Breast epithelium (tissue), 3 donors: ENCODE results near the gene ALPK3.

Source experiments
- CTCF ChIP-seq, 3 donors: fragments of 450-650 bp; IDR thresholded peaks; one replicate each; pipeline ENCODE4 v1.5.1; 2016 to 2017; ENCODE audit warnings: antibody characterized with exemption in 3 of 3, mild to moderate bottlenecking in 3 of 3, moderate library complexity in 3 of 3
- POLR2AphosphoS5 ChIP-seq, 3 donors: sonication (generic); formaldehyde crosslinking; IDR thresholded peaks; one replicate each; pipeline ENCODE4 v1.6.1; 2017; ENCODE audit warnings: antibody characterized with exemption in 3 of 3

- TF ChIP-seq CTCF (IDR thresholded peaks at IDR 0.05) (no peak), POLR2AphosphoS5 (IDR thresholded peaks at IDR 0.05) (no peak)
These were observed 102.0 kb downstream of the ALPK3 start for GRCh38 chr15:84919106-84919667.
